Neural progenitor cell (in vitro differentiated cells): ENCODE results near the gene KLKB1. TPM values are rescaled to one million over a fixed set of nuclear protein-coding genes. Genes with fewer than 3 reads are reported as not detected.

Experiments used
- DNase-seq: peaks from one replicate; pipeline ENCODE4 v3.0.0-alpha.2; 2016; ENCODE audit warnings: low spot score
- H2AFZ ChIP-seq: fragments of 200-600 bp; sonication (generic); replicated peaks from 2 replicates; pipeline ENCODE4 v1.6.1; 2016; ENCODE audit warnings: antibody characterized with exemption
- H3F3A ChIP-seq: fragments of 200-600 bp; sonication (generic); 2 replicates; pipeline ENCODE4 v1.6.1; 2016; ENCODE audit warnings: antibody characterized with exemption, low read depth
- H3K27ac ChIP-seq: fragments of 200-600 bp; sonication (generic); 2 replicates; pipeline ENCODE4 v1.5.1; 2016; ENCODE audit warnings: mild to moderate bottlenecking
- H3K27me3 ChIP-seq: fragments of 200-600 bp; sonication (generic); 2 replicates; pipeline ENCODE4 v1.6.1; 2016; ENCODE audit warnings: mild to moderate bottlenecking, moderate library complexity
- H3K36me3 ChIP-seq: fragments of 200-600 bp; sonication (generic); 2 replicates; pipeline ENCODE4 v1.5.1; 2016
- H3K4me1 ChIP-seq: fragments of 200-600 bp; sonication (generic); 2 replicates; pipeline ENCODE4 v1.6.1; 2016; ENCODE audit warnings: mixed run types
- H3K4me2 ChIP-seq: fragments of 200-600 bp; sonication (generic); 2 replicates; pipeline ENCODE4 v1.6.1; 2016
- H3K4me3 ChIP-seq: fragments of 200-600 bp; sonication (generic); 2 replicates; pipeline ENCODE4 v1.5.1; 2016
- H3K79me2 ChIP-seq: fragments of 200-600 bp; sonication (generic); 2 replicates; pipeline ENCODE4 v1.6.1; 2016; ENCODE audit warnings: low read depth
- H3K9ac ChIP-seq: fragments of 200-600 bp; sonication (generic); 2 replicates; pipeline ENCODE4 v1.6.1; 2016
- H3K9me3 ChIP-seq: fragments of 200-600 bp; sonication (generic); 2 replicates; pipeline ENCODE4 v1.5.1; 2016; ENCODE audit warnings: low read depth
- H4K20me1 ChIP-seq: fragments of 200-600 bp; sonication (generic); 2 replicates; pipeline ENCODE4 v1.6.1; 2016; ENCODE audit warnings: low read depth
- H3K27ac Mint-ChIP-seq: 3 replicates; pipeline ENCODE4 v1.8.0; 2021; ENCODE audit warnings: mixed read lengths
- H3K27me3 Mint-ChIP-seq: 2 replicates; pipeline ENCODE4 v1.8.0; 2022; ENCODE audit warnings: low read depth, mild to moderate bottlenecking, inconsistent platforms, moderate library complexity, mixed read lengths; ENCODE audit not compliant: insufficient read depth
- H3K36me3 Mint-ChIP-seq: 3 replicates; pipeline ENCODE4 v1.8.0; 2021; ENCODE audit warnings: mixed read lengths
- H3K4me1 Mint-ChIP-seq: 3 replicates; pipeline ENCODE4 v1.8.0; 2021; ENCODE audit warnings: mixed read lengths
- H3K4me3 Mint-ChIP-seq: 3 replicates; pipeline ENCODE4 v1.8.0; 2021; ENCODE audit warnings: mild to moderate bottlenecking, moderate library complexity, mixed read lengths
- H3K9me3 Mint-ChIP-seq: 3 replicates; pipeline ENCODE4 v1.8.0; 2020; ENCODE audit warnings: mixed read lengths
- CTCF ChIP-seq: fragments of 200-600 bp; sonication (generic); IDR thresholded peaks from 2 replicates; pipeline ENCODE4 v1.5.1; 2017; ENCODE audit warnings: antibody characterized with exemption, mild to moderate bottlenecking
- EZH2 ChIP-seq: fragments of 200-600 bp; sonication (generic); IDR thresholded peaks from 2 replicates; pipeline ENCODE4 v1.6.1; 2017; ENCODE audit warnings: antibody characterized with exemption, mild to moderate bottlenecking, moderate library complexity
- EZH2phosphoT487 ChIP-seq: fragments of 200-600 bp; sonication (generic); IDR thresholded peaks from 2 replicates; pipeline ENCODE4 v1.6.1; 2017; ENCODE audit warnings: antibody characterized with exemption
- total RNA-seq: library from RNA; depleted of rRNA; stranded (reverse); fragments of >200 nt; gene quantifications from 2 replicates; pipeline ENCODE4 v1.2.3, GENCODE V29; 2015; ENCODE audit warnings: low replicate concordance

KLKB1 gene
- 0.39 TPM in 1 of 2 replicates, not detected in the other for total RNA-seq

GRCh38 chr4:186227221-186227620, at the start of gene KLKB1:
Gene KLKB1 (plus strand): TSS chr4:186227507. CDS start chr4:186228196, 689 bp downstream.
- no peaks in the 10 kb centered on the region for H3F3A ChIP-seq
- H3K4me3 Mint-ChIP-seq: no peak within 1 kb of the TSS
- peaks cover 3% of the 10 kb centered on the region for H3K27me3 Mint-ChIP-seq
- no peak within 1 kb of the TSS for H3K27ac Mint-ChIP-seq
- peaks cover 11% of the 10 kb centered on the region for H3K9me3 ChIP-seq
- H3K36me3 ChIP-seq: no peaks in the 10 kb centered on the region
- no peaks in the 10 kb centered on the region for H3K4me1 ChIP-seq
- DNase-seq: no peak
- H3K4me1 Mint-ChIP-seq: no peaks in the 10 kb centered on the region
- no peaks in the 10 kb centered on the region for H4K20me1 ChIP-seq
- H3K27ac ChIP-seq: no peak within 1 kb of the TSS
- TF ChIP-seq CTCF: no peak
- no peak for TF ChIP-seq EZH2phosphoT487
- TF ChIP-seq EZH2: no peak
- H3K79me2 ChIP-seq: no peaks in the 10 kb centered on the region
- no peak within 1 kb of the TSS for H3K4me2 ChIP-seq
- H3K27me3 ChIP-seq: no peaks in the 10 kb centered on the region
- no peak within 1 kb of the TSS for H2AFZ ChIP-seq
- no peak within 1 kb of the TSS for H3K4me3 ChIP-seq
- peaks cover 7% of the 10 kb centered on the region for H3K36me3 Mint-ChIP-seq
- H3K9ac ChIP-seq: no peak within 1 kb of the TSS
- H3K9me3 Mint-ChIP-seq: peaks cover 29% of the 10 kb centered on the region

- Histone ChIP-seq H2AFZ (no peak overlapping the region), H3K4me3 (no peak overlapping the region), H3F3A (peaks cover 30% of the 10 kb centered on the region), H3K9me3 (no peaks in the 10 kb centered on the region), H3K4me1 (peaks cover 20% of the 10 kb centered on the region), H3K9ac (no peak overlapping the region), H3K4me2 (no peak overlapping the region), H4K20me1 (no peaks in the 10 kb centered on the region), H3K27me3 (no peaks in the 10 kb centered on the region), H3K27ac (no peak overlapping the region), H3K79me2 (no peaks in the 10 kb centered on the region), H3K36me3 (no peaks in the 10 kb centered on the region)
- H3K4me1 Mint-ChIP-seq: peaks cover 23% of the 10 kb centered on the region
- DNase-seq: no peak
- peaks cover 8% of the 10 kb centered on the region for H3K9me3 Mint-ChIP-seq
- no peaks in the 10 kb centered on the region for H3K36me3 Mint-ChIP-seq
- H3K27ac Mint-ChIP-seq: no peak overlapping the region
- H3K4me3 Mint-ChIP-seq: no peak overlapping the region
- TF ChIP-seq EZH2phosphoT487 (no peak), EZH2 (no peak), CTCF (no peak)
- peaks cover 11% of the 10 kb centered on the region for H3K27me3 Mint-ChIP-seq
Observed at GRCh38 chr4:186188107-186188506, 39.2 kb upstream of the KLKB1 start.

- H3K4me2 ChIP-seq: peak overlapping the region; percentile 77
- no peak for DNase-seq
- H3K36me3 Mint-ChIP-seq: no peaks in the 10 kb centered on the region
- peaks cover 24% of the 10 kb centered on the region for H3K4me1 Mint-ChIP-seq
- no peak overlapping the region for H3K27ac ChIP-seq
- H3K9me3 ChIP-seq: no peaks in the 10 kb centered on the region
- H3K4me1 ChIP-seq: peaks cover 21% of the 10 kb centered on the region
- no peak overlapping the region for H3K4me3 ChIP-seq
- no peaks in the 10 kb centered on the region for H3K36me3 ChIP-seq
- no peak overlapping the region for H2AFZ ChIP-seq
- H3K27me3 Mint-ChIP-seq: peaks cover 10% of the 10 kb centered on the region
- peaks cover 30% of the 10 kb centered on the region for H3F3A ChIP-seq
- H3K9me3 Mint-ChIP-seq: peaks cover 4% of the 10 kb centered on the region
- TF ChIP-seq CTCF (no peak), EZH2 (no peak), EZH2phosphoT487 (no peak)
- peak overlapping the region; percentile 89 for H3K4me3 Mint-ChIP-seq
- H3K79me2 ChIP-seq: no peaks in the 10 kb centered on the region
- no peaks in the 10 kb centered on the region for H3K27me3 ChIP-seq
- H4K20me1 ChIP-seq: no peaks in the 10 kb centered on the region
- no peak overlapping the region for H3K27ac Mint-ChIP-seq
- no peak overlapping the region for H3K9ac ChIP-seq
Observed at GRCh38 chr4:186189656-186190055, 37.7 kb upstream of the KLKB1 start.
